IPS-18c (cell line): ENCODE data around the gene TFPI.
"Not testable (repeated sequence)": the region's sequence is repeated elsewhere in the genome, so short reads cannot be mapped to it uniquely, and the experiment has no call there.

Experiments used
- H3K4me3 ChIP-seq: 2 replicates; pipeline ENCODE4 v1.7.0; 2013; ENCODE audit warnings: low read depth, mild to moderate bottlenecking, low read length, moderate library complexity; ENCODE audit not compliant: insufficient read depth
- H3K9me3 ChIP-seq: one replicate; pipeline ENCODE4 v1.6.1; 2013; ENCODE audit warnings: mild to moderate bottlenecking, low read length, moderate library complexity; ENCODE audit not compliant: control insufficient read depth, insufficient read depth

Gene TFPI

GRCh38 chr2:187516630-187517510 lies 37.4 kb downstream of the TFPI start:
- H3K9me3 ChIP-seq: not testable (repeated sequence)

DNA sequence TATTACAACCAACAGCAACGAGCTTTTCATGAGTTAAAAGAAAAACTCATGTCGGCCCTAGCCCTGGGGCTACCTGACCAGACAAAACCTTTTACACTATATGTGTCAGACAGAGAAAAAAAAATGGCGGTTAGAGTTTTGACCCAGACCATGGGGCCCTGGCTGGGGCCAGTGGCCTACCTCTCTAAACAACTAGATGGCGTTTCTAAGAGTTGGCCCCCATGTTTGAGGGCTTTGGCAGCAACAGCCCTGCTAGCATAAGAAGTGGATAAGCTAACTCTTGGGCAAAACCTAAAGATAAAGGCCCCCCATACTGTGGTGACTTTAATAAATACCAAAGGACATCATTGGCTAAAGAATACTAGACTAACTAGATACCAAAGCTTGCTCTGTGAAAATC lies 39.3 kb downstream of the TFPI start:
- Histone ChIP-seq H3K4me3 (no peak overlapping the region), H3K9me3 (peaks cover 3% of the 10 kb centered on the region)

More at GRCh38 chr2:187516630-187517510, 37.4 kb downstream of the TFPI start:
- H3K4me3 ChIP-seq: not testable (repeated sequence)

DNA sequence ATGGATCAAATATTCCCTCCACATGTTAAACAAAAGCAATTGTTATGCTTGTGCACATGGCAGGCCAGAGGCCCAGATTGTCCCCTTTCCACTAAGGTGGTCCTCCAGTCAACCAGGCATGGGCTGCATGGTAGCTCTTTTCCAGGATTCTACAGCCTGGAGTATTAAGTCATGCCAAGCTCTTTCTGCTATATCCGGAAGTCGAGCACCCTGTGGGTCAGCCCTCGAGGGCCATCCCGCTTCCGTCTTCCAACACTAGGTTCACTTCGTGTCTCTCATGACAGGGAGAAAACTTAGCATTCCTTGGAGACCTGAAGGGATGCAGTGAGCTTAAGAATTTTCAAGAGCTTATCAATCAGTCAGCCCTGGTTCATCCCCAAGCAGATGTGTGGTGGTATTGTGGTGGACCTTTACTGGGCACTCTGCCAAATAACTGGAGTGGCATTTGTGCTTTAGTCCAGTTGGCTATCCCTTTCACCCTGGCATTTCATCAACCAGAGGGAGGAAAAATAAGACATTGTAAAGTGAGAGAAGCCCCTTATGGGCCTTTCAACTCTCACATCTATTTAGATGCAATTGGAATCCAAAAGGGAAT lies 39.9 kb downstream of the TFPI start:
- not testable (repeated sequence) for H3K9me3 ChIP-seq, H3K4me3 ChIP-seq

- H3K9me3 ChIP-seq, H3K4me3 ChIP-seq: not testable (repeated sequence)
Measured at GRCh38 chr2:187513460-187514234, 40.6 kb downstream of the TFPI start.

DNA sequence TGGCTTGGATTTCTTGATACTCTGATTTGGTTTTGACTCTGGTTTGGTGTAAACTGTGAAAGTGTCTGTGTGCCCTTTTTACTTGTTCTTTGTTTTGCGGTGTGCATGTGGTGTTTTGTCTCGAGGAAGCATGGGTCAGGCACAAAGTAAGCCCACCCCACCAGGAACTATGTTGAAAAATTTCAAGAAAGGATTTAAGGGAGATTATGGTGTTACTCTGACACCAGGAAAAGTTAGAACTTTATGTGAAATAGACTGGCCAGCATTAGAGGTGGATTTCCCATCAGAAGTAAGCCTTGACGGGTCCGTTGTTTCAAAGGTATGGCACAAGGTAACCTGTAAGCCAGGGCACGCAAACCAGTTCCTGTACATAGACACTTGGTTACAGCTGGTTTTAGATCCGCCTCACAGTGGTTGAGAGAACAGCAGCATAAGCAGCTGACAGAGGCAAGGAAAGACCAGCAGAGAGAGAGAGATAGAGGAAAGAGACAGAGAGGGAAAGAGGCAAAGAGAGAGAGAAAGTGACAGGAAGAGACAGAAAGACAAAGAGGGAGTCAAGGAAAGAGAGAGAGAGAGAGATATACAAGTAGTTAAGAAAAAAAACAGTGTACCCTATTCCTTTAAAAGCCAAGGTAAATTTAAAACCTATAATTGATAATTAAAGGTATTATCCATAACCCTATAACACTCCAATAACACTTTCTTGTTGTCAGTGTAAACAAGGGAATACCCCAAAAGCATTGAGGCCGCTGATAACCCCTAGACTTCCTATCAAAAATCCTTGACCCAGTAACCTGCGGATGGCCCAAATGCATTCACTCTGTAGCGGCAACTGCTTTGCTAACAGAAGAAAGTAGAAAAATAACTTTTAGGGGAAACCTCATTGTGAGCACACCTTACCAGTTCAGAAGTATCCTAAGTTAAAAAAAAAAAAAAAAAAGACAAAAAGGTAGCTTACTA lies 42.6 kb downstream of the TFPI start:
- H3K9me3 ChIP-seq: no peaks in the 10 kb centered on the region
- no peak overlapping the region for H3K4me3 ChIP-seq

- not testable (repeated sequence) for H3K9me3 ChIP-seq
- H3K4me3 ChIP-seq: 0 out of 2 replicates have a peak overlapping the region, but pooled peaks have one; percentile 15
Measured at GRCh38 chr2:187510419-187511355, 43.5 kb downstream of the TFPI start.

DNA sequence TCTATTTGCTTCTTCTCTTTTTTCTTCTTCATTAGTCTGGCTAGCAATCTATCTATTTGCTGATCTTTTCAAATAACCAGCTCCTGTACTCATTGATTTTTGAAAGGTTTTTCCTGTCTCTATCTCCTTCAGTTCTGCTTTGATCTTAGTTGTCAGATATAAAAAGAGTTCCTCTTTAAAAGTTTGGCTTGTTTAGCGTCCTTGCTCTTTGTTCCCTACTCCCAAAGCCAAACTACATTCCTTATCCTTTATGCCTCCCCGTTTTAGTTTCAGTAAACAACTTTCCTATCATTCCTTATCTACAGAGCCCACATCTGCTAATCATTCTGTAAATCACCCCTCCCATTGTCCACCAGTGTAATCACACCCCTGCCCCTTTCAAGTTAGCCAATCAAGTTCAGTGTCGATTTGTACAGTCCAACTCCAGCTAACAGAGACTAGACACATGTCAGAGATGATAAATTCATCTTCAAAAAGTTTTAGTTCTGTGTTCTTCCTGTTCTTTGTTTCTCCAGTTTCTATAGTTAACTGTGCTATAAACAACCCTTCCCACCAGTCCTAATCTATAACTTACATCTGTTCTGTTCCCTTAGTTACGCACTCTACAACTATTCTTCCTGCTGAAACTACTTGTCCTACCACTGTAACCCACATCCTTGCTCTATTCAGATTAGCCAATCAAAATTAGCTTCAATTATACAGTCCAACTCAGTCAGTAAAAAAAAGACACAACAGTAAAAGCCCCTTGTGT lies 44.4 kb downstream of the TFPI start:
- H3K4me3 ChIP-seq: no peak overlapping the region
- no peaks in the 10 kb centered on the region for H3K9me3 ChIP-seq

DNA sequence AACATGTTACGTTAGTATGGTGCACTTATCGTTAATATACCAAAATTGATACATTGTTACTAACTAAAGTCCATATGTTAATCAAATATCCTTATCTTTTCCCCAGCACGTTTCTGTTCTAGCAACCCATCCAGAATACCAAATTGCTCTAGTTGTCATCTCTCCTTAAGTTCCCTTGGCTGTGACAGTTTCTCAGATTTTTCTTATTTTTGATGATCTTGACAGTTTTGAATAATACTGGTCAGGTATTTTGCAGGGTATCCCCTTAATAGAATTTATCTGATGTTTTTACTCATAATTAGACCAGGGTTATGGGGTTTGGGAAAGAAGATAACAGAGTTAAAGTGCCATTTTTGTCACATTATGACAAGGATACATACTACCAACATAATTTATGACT lies 47.8 kb downstream of the TFPI start:
- H3K9me3 ChIP-seq: no peaks in the 10 kb centered on the region
- H3K4me3 ChIP-seq: no peak overlapping the region

GRCh38 chr2:187505065-187505672 lies 49.1 kb downstream of the TFPI start:
- H3K4me3 ChIP-seq: no peak overlapping the region
- no peaks in the 10 kb centered on the region for H3K9me3 ChIP-seq

DNA sequence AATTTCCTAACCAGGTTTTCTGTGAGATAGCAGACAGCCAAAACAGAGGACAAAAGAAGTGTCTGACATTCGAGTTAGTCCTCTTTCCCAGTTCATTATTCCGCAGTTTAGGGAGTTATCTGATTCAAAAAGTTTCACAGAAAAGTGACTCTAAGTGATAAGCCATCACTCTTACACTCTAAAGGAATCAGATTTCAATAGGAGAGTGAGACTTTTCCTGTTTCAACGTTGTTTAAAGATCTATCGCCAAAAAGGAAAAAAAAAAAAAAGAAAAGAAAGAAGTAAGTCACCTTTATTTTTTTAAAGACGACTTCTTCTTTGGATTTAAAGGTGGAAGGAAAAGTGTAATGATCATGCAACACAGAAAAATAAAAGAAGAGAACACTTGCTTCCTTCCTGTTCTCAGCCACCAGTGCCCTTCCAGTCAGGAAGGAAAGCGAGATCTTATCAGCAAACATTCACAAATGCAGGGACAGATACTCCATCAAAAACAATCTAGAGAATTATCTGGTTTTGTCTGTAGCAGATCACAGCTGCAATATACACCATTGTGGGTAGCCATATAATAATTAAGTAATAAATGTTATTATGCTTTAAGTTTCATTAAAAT lies 49.8 kb downstream of the TFPI start:
- no peak overlapping the region for H3K4me3 ChIP-seq

DNA sequence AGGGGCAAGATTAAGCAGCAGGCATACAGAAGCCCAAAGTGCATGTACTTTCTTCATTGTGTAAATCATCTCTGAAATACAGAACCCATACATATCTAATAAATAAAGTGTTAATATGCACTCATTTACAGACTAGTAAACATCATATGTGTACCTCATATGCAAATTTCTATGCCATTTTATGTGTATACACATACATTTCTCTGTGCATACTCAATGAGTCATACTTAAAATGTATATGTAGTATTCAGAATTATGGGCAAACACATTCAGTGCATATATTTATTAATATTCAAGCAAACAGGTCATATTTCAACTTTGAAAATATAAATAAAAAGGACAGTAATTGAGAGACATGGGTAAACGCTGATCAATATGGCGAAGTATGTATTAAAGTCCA lies 50.5 kb downstream of the TFPI start:
- Histone ChIP-seq H3K4me3 (no peak overlapping the region), H3K9me3 (no peaks in the 10 kb centered on the region)

More for the DNA sequence above, 49.8 kb downstream of the TFPI start:
- H3K9me3 ChIP-seq: no peaks in the 10 kb centered on the region

DNA sequence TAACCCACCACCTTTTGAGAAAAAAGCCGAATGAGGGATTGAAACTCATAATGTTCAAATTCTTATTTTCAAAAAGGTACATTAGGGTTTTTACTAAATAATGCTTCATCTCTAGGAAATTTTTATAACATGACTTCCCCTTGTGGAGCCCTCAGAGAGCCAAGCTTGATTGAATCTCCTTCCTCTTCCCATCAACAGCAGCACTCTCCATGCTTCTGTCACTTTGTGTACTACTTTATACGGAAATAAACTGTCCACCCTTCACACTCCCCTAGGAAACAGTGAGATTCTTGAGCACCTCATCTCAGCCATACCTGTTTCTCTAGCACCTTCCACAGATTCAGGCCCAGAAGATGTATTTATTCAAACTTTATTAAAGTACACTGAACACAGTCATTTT lies 51.8 kb downstream of the TFPI start:
- no peak overlapping the region for H3K4me3 ChIP-seq
- no peaks in the 10 kb centered on the region for H3K9me3 ChIP-seq

GRCh38 chr2:187500585-187501359 lies 53.5 kb downstream of the TFPI start:
- Histone ChIP-seq H3K4me3 (no peak overlapping the region), H3K9me3 (no peaks in the 10 kb centered on the region)

- no peak overlapping the region for H3K4me3 ChIP-seq
Measured at GRCh38 chr2:187499941-187500532, 54.2 kb downstream of the TFPI start.

More at GRCh38 chr2:187499941-187500532, 54.2 kb downstream of the TFPI start:
- no peaks in the 10 kb centered on the region for H3K9me3 ChIP-seq
